ENCODE measurements around the gene CD99L2. TPM values are rescaled to one million over a fixed set of nuclear protein-coding genes. Genes with fewer than 3 reads are reported as not detected.
A peak's percentile ranks its signal among the peaks of the same experiment; 100 is the strongest.

The CD99L2 gene
- total RNA-seq, 1 experiment from 2014 or later = 42.4 TPM

GRCh38 chrX:150847088-150847487, 51.4 kb downstream of the CD99L2 start:
- no peak for DNase-seq (ENCODE audit: unreplicated experiment)
- H3K4me3 Mint-ChIP-seq (ENCODE audit: unreplicated experiment) = no peak overlapping the region
- POLR2A ChIA-PET = interaction anchor here (0.6 kb wide), 1 partner anchor 25 kb away, joined by 4 read pairs; no protein-coding TSS in a partner anchor
- CTCF ChIA-PET = no interaction called here
- peak overlapping the region; percentile 91 for H3K27ac Mint-ChIP-seq (ENCODE audit: low read depth, unreplicated experiment)
- TF ChIP-seq CTCF (IDR thresholded peaks at IDR 0.05; ENCODE audit: unreplicated experiment) = no peak
- H3K4me1 Mint-ChIP-seq (ENCODE audit: insufficient read depth, unreplicated experiment) = peaks cover 46% of the 10 kb centered on the region
- H3K36me3 Mint-ChIP-seq (ENCODE audit: insufficient read depth, unreplicated experiment) = peaks cover 11% of the 10 kb centered on the region
- no TSS peak for BruUV-seq (replicated peaks)
- peaks cover 7% of the 10 kb centered on the region for H3K9me3 Mint-ChIP-seq (ENCODE audit: unreplicated experiment)
- H3K27me3 Mint-ChIP-seq (ENCODE audit: insufficient read depth, unreplicated experiment) = no peaks in the 10 kb centered on the region
- intact Hi-C loops (cut with micrococcal nuclease) = no loop called here

GRCh38 chrX:150846130-150846529, 52.3 kb downstream of the CD99L2 start:
- DNase-seq (ENCODE audit: unreplicated experiment) = no peak
- ChIA-PET CTCF (no interaction called here), POLR2A (no interaction called here)
- Mint-ChIP-seq H3K4me3 (ENCODE audit: unreplicated experiment) (no peak overlapping the region), H3K9me3 (ENCODE audit: unreplicated experiment) (peaks cover 7% of the 10 kb centered on the region), H3K27me3 (ENCODE audit: insufficient read depth, unreplicated experiment) (no peaks in the 10 kb centered on the region), H3K4me1 (ENCODE audit: insufficient read depth, unreplicated experiment) (peaks cover 53% of the 10 kb centered on the region), H3K27ac (ENCODE audit: low read depth, unreplicated experiment) (peak overlapping the region; percentile 88), H3K36me3 (ENCODE audit: insufficient read depth, unreplicated experiment) (peaks cover 4% of the 10 kb centered on the region)
- intact Hi-C loops (cut with micrococcal nuclease) = no loop called here
- no peak for TF ChIP-seq CTCF (IDR thresholded peaks at IDR 0.05; ENCODE audit: unreplicated experiment)
- no TSS peak for BruUV-seq (replicated peaks)

- peaks cover 7% of the 10 kb centered on the region for H3K9me3 Mint-ChIP-seq (ENCODE audit: unreplicated experiment)
- H3K27ac Mint-ChIP-seq (ENCODE audit: low read depth, unreplicated experiment) = peak overlapping the region; percentile 88
- no TSS peak for BruUV-seq (replicated peaks)
Measured at GRCh38 chrX:150845091-150845490, 53.4 kb downstream of the CD99L2 start.

GRCh38 chrX:150844016-150844415, 54.5 kb downstream of the CD99L2 start:
- DNase-seq (ENCODE audit: unreplicated experiment) = peak; percentile 88
- H3K27ac Mint-ChIP-seq (ENCODE audit: low read depth, unreplicated experiment) = peak overlapping the region; percentile 88
- peaks cover 4% of the 10 kb centered on the region for H3K36me3 Mint-ChIP-seq (ENCODE audit: insufficient read depth, unreplicated experiment)
- H3K9me3 Mint-ChIP-seq (ENCODE audit: unreplicated experiment) = peaks cover 7% of the 10 kb centered on the region
- BruUV-seq (replicated peaks) = no TSS peak
- H3K27me3 Mint-ChIP-seq (ENCODE audit: insufficient read depth, unreplicated experiment) = no peaks in the 10 kb centered on the region
- CTCF ChIA-PET = interaction anchor here (0.6 to 0.8 kb wide), 2 partner anchors 10 to 167 kb away, joined by 3 to 4 read pairs; no protein-coding TSS in a partner anchor
- intact Hi-C loops (cut with micrococcal nuclease) = loop anchor here (5.0 kb wide), 1 partner anchor 53 kb away; the partner anchor contains the start of gene CD99L2
- peak overlapping the region; percentile 52 for H3K4me3 Mint-ChIP-seq (ENCODE audit: unreplicated experiment)
- peaks cover 53% of the 10 kb centered on the region for H3K4me1 Mint-ChIP-seq (ENCODE audit: insufficient read depth, unreplicated experiment)
- POLR2A ChIA-PET = interaction anchor here (0.6 to 2.3 kb wide), 5 partner anchors 53 to 141 kb away, joined by 3 to 8 read pairs (median 3); partner anchors contain the start of gene HMGB3
- no peak for TF ChIP-seq CTCF (IDR thresholded peaks at IDR 0.05; ENCODE audit: unreplicated experiment)

More at GRCh38 chrX:150845091-150845490, 53.4 kb downstream of the CD99L2 start:
- no peaks in the 10 kb centered on the region for H3K27me3 Mint-ChIP-seq (ENCODE audit: insufficient read depth, unreplicated experiment)
- H3K4me3 Mint-ChIP-seq (ENCODE audit: unreplicated experiment) = no peak overlapping the region
- intact Hi-C loops (cut with micrococcal nuclease) = no loop called here
- H3K4me1 Mint-ChIP-seq (ENCODE audit: insufficient read depth, unreplicated experiment) = peaks cover 55% of the 10 kb centered on the region
- CTCF ChIA-PET = no interaction called here
- peaks cover 4% of the 10 kb centered on the region for H3K36me3 Mint-ChIP-seq (ENCODE audit: insufficient read depth, unreplicated experiment)
- peak; percentile 47 for DNase-seq (ENCODE audit: unreplicated experiment)
- POLR2A ChIA-PET = interaction anchor here (0.6 to 2.3 kb wide), 5 partner anchors 14 to 140 kb away, joined by 3 to 8 read pairs (median 3); partner anchors contain the start of gene HMGB3
- no peak for TF ChIP-seq CTCF (IDR thresholded peaks at IDR 0.05; ENCODE audit: unreplicated experiment)
